Activated CD8-positive, alpha-beta T cell treated with anti-CD3 and anti-CD28 coated beads, Interleukin-2, amount 10 ng/mL, durations not matched to agents 7 days and 5 days (primary cell): ENCODE data around the gene SMIM13. TPM values are rescaled to one million over a fixed set of nuclear protein-coding genes. Genes with fewer than 3 reads are reported as not detected.
A peak's percentile ranks its signal among the peaks of the same experiment; 100 is the strongest.

Experiments
- ATAC-seq: fragments of 150-1000 bp; cut with Tn5 transposase; one replicate; pipeline ENCODE4 v1.10.0; 2021; ENCODE audit warnings: moderate library complexity
- CTCF ChIA-PET: fragments of 350-600 bp; sonication (Branson Sonifier 250); formaldehyde crosslinking; loops from one replicate; lab custom pipeline; 2021; ENCODE audit warnings: antibody characterized with exemption; lab: Charles Lee
- POLR2A ChIA-PET: fragments of 350-600 bp; sonication (Branson Sonifier 250); formaldehyde crosslinking; loops from one replicate; lab custom pipeline; 2021; ENCODE audit warnings: antibody characterized with exemption; lab: Charles Lee
- DNase-seq: peaks from one replicate; pipeline ENCODE4 v3.0.0-alpha.2; 2020
- H3K27ac Mint-ChIP-seq: one replicate; pipeline ENCODE4 v1.8.0; 2021; ENCODE audit warnings: mild to moderate bottlenecking, mixed read lengths
- H3K27me3 Mint-ChIP-seq: one replicate; pipeline ENCODE4 v1.8.0; 2021; ENCODE audit warnings: low read depth, mixed read lengths
- H3K36me3 Mint-ChIP-seq: one replicate; pipeline ENCODE4 v1.8.0; 2021; ENCODE audit warnings: low read depth, mixed read lengths
- H3K4me1 Mint-ChIP-seq: one replicate; pipeline ENCODE4 v1.8.0; 2021; ENCODE audit warnings: low read depth, mixed read lengths
- H3K4me3 Mint-ChIP-seq: one replicate; pipeline ENCODE4 v1.8.0; 2021; ENCODE audit warnings: mild to moderate bottlenecking, mixed read lengths
- H3K9me3 Mint-ChIP-seq: one replicate; pipeline ENCODE4 v1.8.0; 2022; ENCODE audit warnings: mixed read lengths; ENCODE audit not compliant: insufficient read depth
- total RNA-seq, 2 experiments: library from RNA; stranded (reverse); gene quantifications; one replicate each; pipeline ENCODE4 v1.2.3, GENCODE V29; 2021

Gene SMIM13
- total RNA-seq, 2 experiments from 2014 or later = 9.5 to 10.1 TPM

DNA sequence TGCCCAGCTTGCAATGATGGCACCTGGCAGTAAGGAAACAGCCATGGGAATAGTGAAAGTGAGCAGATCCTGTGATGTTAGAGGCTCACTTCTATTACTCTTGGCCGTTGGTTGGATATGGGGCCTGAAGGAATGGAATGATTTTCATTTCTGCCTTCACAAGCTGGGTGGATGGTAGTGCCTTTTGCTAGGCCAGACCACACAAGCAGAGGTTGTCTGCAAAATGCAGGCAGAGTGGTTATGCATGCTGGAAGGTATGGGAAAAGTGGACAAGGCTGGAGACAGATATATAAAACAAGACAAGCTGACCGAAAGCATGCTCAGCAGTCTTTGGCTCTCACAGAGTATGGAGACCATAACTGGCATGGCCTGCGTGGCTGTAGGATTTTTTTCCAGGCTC, 68.6 kb downstream of the SMIM13 start:
- peaks cover 3% of the 10 kb centered on the region for H3K27me3 Mint-ChIP-seq
- H3K9me3 Mint-ChIP-seq = no peaks in the 10 kb centered on the region
- H3K4me1 Mint-ChIP-seq = peaks cover 22% of the 10 kb centered on the region
- DNase-seq = no peak
- ATAC-seq = no peak
- H3K4me3 Mint-ChIP-seq = no peak overlapping the region
- ChIA-PET POLR2A (no interaction called here), CTCF (interaction anchor here (0.9 to 1.1 kb wide), 3 partner anchors 18 to 334 kb away, joined by 3 read pairs; no protein-coding TSS in a partner anchor)
- no peaks in the 10 kb centered on the region for H3K36me3 Mint-ChIP-seq
- no peak overlapping the region for H3K27ac Mint-ChIP-seq

DNA sequence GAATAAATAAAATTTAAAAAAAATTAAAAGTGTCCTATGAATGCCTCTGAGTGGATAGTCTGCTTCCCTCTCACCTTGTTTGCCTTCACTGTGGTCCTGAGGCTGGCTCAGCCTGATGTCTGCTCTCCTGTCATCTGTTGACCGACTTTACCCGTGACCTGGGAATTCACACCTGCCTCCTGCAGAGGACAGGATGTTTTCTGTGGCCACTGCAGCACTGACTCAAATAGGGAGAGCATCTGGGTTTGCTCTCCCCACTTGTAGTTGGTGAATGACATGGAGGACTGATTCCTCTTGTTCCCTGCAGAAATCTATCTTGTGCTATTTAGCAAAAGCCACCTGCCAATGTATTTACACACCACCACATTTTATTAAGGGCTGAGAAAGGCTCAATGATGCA, 70.3 kb downstream of the SMIM13 start:
- ChIA-PET CTCF (no interaction called here), POLR2A (no interaction called here)
- H3K9me3 Mint-ChIP-seq = no peaks in the 10 kb centered on the region
- H3K36me3 Mint-ChIP-seq = no peaks in the 10 kb centered on the region
- peak overlapping the region; percentile 46 for H3K27ac Mint-ChIP-seq
- no peaks in the 10 kb centered on the region for H3K27me3 Mint-ChIP-seq
- no peak for DNase-seq
- H3K4me3 Mint-ChIP-seq = no peak overlapping the region
- ATAC-seq = no peak
- peaks cover 22% of the 10 kb centered on the region for H3K4me1 Mint-ChIP-seq

DNA sequence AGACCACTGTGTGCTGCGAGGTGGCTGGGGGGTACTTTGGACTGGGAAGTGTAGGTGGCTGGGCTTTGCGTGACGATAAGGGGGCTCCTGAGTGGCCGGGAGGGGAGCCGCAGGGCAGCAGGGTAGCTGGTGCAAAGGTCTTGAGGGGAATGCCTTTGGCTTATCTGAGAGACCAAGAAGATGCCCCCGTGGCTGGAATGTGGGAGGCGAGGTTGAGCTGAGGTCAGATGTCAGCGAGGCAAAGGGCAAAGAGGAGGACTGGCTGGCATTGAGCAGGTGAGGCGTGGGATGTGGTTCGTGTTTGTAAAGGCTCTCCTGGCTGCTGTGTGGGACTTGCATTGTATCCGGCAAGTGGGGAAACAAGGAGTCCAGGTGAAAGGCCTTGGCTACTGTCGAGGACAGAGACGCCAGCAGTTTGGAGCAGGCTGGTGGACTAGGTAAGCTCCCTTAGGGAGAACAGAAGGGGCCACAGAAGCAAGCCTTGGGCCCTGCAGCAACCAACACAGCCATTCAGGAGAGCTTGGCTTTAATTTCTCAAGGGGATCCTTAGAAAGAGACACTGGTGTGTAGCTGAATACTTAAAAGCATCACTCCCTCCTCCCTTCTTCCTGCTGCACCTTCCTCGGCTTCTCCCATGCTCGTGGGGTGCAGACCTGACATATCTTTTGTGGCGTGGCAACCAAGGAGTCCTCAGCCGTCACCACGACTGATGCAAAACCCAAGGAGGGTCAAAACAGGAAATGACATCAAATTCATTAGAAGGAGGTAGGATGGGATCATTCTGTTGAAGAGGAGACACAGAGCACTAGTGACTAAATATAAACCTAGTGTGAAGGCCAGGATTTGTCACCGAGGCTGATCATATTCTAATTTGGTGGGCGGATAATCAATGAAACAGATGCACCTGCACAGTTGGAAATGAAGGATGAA, 71.3 kb downstream of the SMIM13 start:
- Mint-ChIP-seq H3K27ac (peak overlapping the region; percentile 71), H3K9me3 (no peaks in the 10 kb centered on the region), H3K4me1 (peaks cover 22% of the 10 kb centered on the region), H3K27me3 (no peaks in the 10 kb centered on the region), H3K36me3 (no peaks in the 10 kb centered on the region), H3K4me3 (no peak overlapping the region)
- DNase-seq (peak; percentile 37), ATAC-seq (peak; percentile 36)
- CTCF ChIA-PET = interaction anchor here (1.1 to 3.6 kb wide), 2 partner anchors 20 to 331 kb away, joined by 3 to 20 read pairs; no protein-coding TSS in a partner anchor
- POLR2A ChIA-PET = no interaction called here

DNA sequence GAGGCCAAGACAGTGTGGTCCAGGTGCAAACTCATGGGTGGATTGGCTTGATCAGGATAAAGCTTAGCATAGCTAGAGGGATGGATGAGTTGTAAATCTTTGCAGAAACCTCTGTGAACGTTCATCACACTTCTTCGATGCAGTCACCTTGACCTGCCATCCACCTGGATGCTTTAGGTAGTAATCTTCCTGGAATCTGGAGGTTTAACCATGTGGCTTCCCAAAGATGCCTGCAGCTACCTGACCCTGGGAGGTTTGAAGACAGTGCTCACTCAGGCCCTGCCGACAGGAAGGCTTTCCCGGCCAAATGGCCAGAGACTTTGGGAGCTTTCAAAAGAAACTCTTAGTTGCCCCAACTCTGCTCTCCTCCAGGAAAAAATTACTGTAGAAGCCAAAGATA, 73.3 kb downstream of the SMIM13 start:
- DNase-seq (no peak), ATAC-seq (no peak)
- Mint-ChIP-seq H3K27me3 (no peaks in the 10 kb centered on the region), H3K4me1 (peaks cover 28% of the 10 kb centered on the region), H3K9me3 (no peaks in the 10 kb centered on the region), H3K27ac (no peak overlapping the region), H3K36me3 (no peaks in the 10 kb centered on the region), H3K4me3 (no peak overlapping the region)
- ChIA-PET POLR2A (interaction anchor here (1.5 kb wide), 1 partner anchor 66 kb away, joined by 4 read pairs; the partner anchor contains the start of gene NEDD9), CTCF (interaction anchor here (2.0 to 3.6 kb wide), 2 partner anchors 12 to 329 kb away, joined by 6 to 20 read pairs; no protein-coding TSS in a partner anchor)

DNA sequence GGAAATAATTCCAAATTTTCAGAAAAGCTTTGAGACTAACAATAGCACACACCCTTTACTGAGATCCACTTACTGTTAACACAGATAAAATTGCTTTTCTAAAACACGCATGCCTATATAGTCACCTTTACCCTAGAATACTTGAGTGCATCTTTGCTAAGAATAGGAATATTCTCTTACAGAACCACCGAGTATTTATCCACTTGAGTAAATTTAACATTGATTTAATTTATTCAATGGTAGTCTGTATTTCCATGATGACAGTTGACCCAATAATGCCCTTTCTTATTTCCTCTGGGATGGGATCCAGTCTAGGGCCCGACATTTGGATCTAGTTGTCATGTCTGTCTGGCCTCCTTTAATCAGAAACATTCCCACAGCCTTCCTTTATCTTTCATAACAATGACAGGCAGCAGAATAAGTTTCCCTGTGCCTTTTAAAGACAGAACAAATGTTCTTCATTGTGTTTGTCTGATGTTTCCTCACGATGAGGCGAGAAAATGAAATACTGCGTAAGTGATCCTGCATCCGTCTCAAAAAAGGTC, 74.5 kb downstream of the SMIM13 start:
- Mint-ChIP-seq H3K9me3 (no peaks in the 10 kb centered on the region), H3K27ac (no peak overlapping the region), H3K4me1 (peaks cover 40% of the 10 kb centered on the region), H3K36me3 (no peaks in the 10 kb centered on the region), H3K4me3 (no peak overlapping the region), H3K27me3 (no peaks in the 10 kb centered on the region)
- ChIA-PET POLR2A (interaction anchor here (1.5 kb wide), 1 partner anchor 65 kb away, joined by 4 read pairs; the partner anchor contains the start of gene NEDD9), CTCF (interaction anchor here (1.4 to 3.6 kb wide), 3 partner anchors 13 to 327 kb away, joined by 4 to 20 read pairs (median 6); no protein-coding TSS in a partner anchor)
- DNase-seq (no peak), ATAC-seq (no peak)

DNA sequence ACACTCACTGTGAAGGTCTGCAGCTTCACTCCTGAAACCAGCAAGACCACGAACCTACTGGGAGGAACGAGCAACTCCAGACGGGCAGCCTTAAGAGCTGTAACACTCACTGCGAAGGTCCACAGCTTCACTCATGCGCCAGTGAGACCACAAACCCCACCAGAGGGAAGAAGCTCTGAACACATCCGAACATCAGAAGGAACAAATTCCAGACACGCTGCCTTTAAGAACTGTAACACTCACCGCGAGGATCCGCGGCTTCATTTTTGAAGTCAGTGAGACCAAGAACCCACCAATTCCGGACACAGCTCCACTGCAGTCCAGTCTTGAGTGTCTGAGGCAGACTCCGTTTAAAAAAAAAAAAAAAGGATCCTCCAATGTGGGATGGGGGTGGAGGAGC, 78.3 kb downstream of the SMIM13 start:
- POLR2A ChIA-PET = interaction anchor here (1.9 kb wide), 1 partner anchor 61 kb away, joined by 9 read pairs; the partner anchor contains the start of gene NEDD9
- Mint-ChIP-seq H3K4me1 (peaks cover 22% of the 10 kb centered on the region), H3K36me3 (no peaks in the 10 kb centered on the region), H3K9me3 (no peaks in the 10 kb centered on the region), H3K27ac (peak overlapping the region; percentile 21), H3K27me3 (no peaks in the 10 kb centered on the region), H3K4me3 (no peak overlapping the region)
- CTCF ChIA-PET = interaction anchor here (0.7 to 3.6 kb wide), 39 partner anchors 9 to 324 kb away, joined by 3 to 48 read pairs (median 4); partner anchors contain the start of gene NEDD9
- DNase-seq (no peak), ATAC-seq (no peak)

DNA sequence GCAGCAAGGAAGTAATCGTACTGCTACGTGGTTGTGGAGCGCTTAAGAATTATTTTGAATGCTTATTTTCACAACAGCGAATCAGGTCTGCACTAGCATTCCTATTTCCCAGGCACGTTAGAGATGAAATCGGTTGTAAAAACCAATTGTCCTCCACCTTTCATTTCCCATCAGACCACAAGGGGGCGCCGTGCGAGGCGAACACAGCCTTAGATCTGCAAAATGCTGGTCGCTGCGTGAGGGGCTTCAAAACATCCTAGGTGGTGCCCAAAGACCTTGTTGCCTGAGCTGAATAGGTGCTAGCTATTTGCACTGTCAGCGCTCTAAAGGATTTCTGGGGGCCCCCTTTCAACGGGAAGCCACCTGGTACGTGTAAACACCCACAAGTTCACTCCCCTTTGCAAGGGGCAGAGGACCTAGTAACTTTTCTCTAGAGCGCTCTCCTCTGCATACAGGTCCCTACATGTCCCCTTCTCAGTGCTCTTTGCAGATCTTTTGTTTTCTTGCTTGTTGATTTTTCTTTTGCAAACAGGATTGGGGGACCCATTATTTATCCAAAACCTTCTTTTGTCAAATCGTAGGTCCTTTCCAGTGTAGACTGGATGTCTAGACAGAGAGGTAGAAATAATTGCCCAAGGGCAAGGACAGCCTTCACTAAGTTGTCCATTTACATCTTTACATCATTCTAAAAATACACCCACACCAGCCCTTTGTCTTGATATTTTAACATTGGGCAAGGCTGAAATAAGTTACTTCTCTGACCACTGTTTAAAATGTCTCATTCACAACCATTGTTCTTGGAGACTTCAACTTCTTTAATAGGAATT, 79.1 kb downstream of the SMIM13 start:
- no peaks in the 10 kb centered on the region for H3K9me3 Mint-ChIP-seq
- DNase-seq (peak; percentile 83), ATAC-seq (peak; percentile 79)
- H3K4me1 Mint-ChIP-seq = peaks cover 22% of the 10 kb centered on the region
- H3K36me3 Mint-ChIP-seq = no peaks in the 10 kb centered on the region
- H3K27ac Mint-ChIP-seq = no peak overlapping the region
- no peak overlapping the region for H3K4me3 Mint-ChIP-seq
- ChIA-PET POLR2A (interaction anchor here (1.4 to 1.9 kb wide), 2 partner anchors 14 to 60 kb away, joined by 3 to 9 read pairs; partner anchors contain the start of gene NEDD9), CTCF (interaction anchor here (0.6 to 3.6 kb wide), 39 partner anchors 8 to 325 kb away, joined by 3 to 48 read pairs (median 4); partner anchors contain the start of gene NEDD9)
- H3K27me3 Mint-ChIP-seq = no peaks in the 10 kb centered on the region

DNA sequence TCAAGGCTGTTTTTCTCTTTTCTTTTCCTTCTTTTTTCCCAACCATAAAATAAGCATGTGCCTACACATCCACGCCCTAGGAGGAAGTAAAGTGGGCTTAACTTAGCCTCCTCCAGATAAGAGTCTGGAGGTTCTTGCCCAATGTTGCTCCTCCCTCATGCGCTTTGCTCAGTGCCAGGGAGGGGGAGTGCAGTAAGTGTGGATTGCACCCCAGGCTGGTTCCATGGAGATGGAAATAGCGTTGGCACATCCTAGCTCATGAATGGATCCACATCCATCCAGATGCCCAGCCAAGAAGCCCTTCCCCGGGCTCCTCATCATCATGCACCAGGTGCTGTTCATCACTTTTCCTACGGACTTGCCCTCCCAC, 80.6 kb downstream of the SMIM13 start:
- Mint-ChIP-seq H3K4me3 (no peak overlapping the region), H3K9me3 (no peaks in the 10 kb centered on the region), H3K36me3 (no peaks in the 10 kb centered on the region), H3K4me1 (peaks cover 22% of the 10 kb centered on the region), H3K27ac (no peak overlapping the region), H3K27me3 (no peaks in the 10 kb centered on the region)
- ChIA-PET POLR2A (interaction anchor here (1.4 kb wide), 1 partner anchor 13 kb away, joined by 3 read pairs; no protein-coding TSS in a partner anchor), CTCF (interaction anchor here (3.5 to 3.6 kb wide), 2 partner anchors 28 to 322 kb away, joined by 18 to 48 read pairs; no protein-coding TSS in a partner anchor)
- ATAC-seq (no peak), DNase-seq (no peak)

DNA sequence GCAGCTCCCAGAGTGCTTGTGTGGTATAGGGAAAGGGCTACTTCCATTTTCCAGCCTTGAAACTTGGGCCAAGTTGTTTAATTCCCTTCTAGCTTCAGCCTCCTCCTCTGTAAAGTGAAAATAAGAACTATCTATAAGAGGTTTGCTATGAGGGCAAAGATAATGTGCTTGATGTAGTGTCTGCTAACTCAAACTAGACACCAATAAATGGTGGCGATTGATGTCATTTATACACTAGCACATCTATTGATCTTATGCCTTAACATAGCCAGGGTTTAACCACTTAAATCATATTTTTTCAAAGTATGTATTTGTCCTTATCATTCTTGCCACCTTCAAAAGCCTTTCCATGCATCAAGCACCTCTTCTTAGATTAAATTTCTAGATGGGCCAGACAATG, 83.6 kb downstream of the SMIM13 start:
- ATAC-seq (no peak), DNase-seq (no peak)
- Mint-ChIP-seq H3K36me3 (peaks cover 11% of the 10 kb centered on the region), H3K4me3 (no peak overlapping the region), H3K4me1 (peaks cover 14% of the 10 kb centered on the region), H3K27me3 (no peaks in the 10 kb centered on the region), H3K9me3 (no peaks in the 10 kb centered on the region), H3K27ac (no peak overlapping the region)
- POLR2A ChIA-PET = no interaction called here
- CTCF ChIA-PET = interaction anchor here (2.5 kb wide), 1 partner anchor 319 kb away, joined by 13 read pairs; no protein-coding TSS in a partner anchor

DNA sequence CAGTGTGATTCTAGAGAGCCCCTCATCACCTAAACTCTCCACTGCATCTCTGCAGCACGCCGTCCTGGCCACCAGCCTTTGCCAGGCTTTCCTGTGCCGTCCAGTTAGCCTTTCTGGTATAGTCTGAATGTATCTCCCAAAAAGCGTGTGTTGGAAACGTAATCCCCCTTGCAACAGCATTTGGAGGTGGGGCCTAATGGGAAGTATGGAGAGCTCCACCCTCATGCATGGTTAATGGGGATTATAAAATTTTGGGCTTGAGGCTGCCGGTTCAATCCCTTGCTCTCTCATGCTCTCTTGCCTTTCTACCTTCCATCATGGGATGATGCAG, 85.4 kb downstream of the SMIM13 start:
- CTCF ChIA-PET = no interaction called here
- no peak overlapping the region for H3K27ac Mint-ChIP-seq
- POLR2A ChIA-PET = no interaction called here
- peaks cover 27% of the 10 kb centered on the region for H3K36me3 Mint-ChIP-seq
- H3K9me3 Mint-ChIP-seq = peaks cover 5% of the 10 kb centered on the region
- ATAC-seq (no peak), DNase-seq (no peak)
- H3K4me1 Mint-ChIP-seq = peaks cover 2% of the 10 kb centered on the region
- H3K4me3 Mint-ChIP-seq = no peak overlapping the region
- H3K27me3 Mint-ChIP-seq = no peaks in the 10 kb centered on the region
